Vagina (tissue), 2 donors: ENCODE measurements around the gene LIG3. TPM values are rescaled to one million over a fixed set of nuclear protein-coding genes. Genes with fewer than 3 reads are reported as not detected.

Source experiments
- DNase-seq, 2 donors: peaks; one replicate each; pipeline ENCODE4 v3.0.0-alpha.2; 2017; ENCODE audit errors: extremely low spot score in 2 of 2
- H3K27ac ChIP-seq: fragments of 200-600 bp; sonication (generic); one replicate; pipeline ENCODE4 v1.5.1; 2019
- H3K27me3 ChIP-seq: fragments of 200-600 bp; sonication (generic); one replicate; pipeline ENCODE4 v1.5.1; 2019
- H3K36me3 ChIP-seq, 2 donors: fragments of 200-600 bp; sonication (generic); one replicate each; pipeline ENCODE4 v1.5.1; 2017 to 2019
- H3K4me1 ChIP-seq: fragments of 200-600 bp; sonication (generic); one replicate; pipeline ENCODE4 v1.5.1; 2019
- H3K4me3 ChIP-seq, 2 donors: fragments of 200-600 bp; sonication (generic); 1 replicate in 1 of 2; 2 replicates in 1 of 2; pipeline ENCODE4 v1.5.1; 2016 to 2019
- H3K9me3 ChIP-seq: fragments of 200-600 bp; sonication (generic); one replicate; pipeline ENCODE4 v1.5.1; 2019
- POLR2A ChIP-seq, 2 donors: fragments of 450-650 bp; IDR thresholded peaks; one replicate each; pipeline ENCODE4 v1.6.1; 2017; ENCODE audit warnings: antibody characterized with exemption in 2 of 2, mild to moderate bottlenecking in 2 of 2, moderate library complexity in 2 of 2
- POLR2AphosphoS5 ChIP-seq, 2 donors: sonication (generic); formaldehyde crosslinking; IDR thresholded peaks; one replicate each; pipeline ENCODE4 v1.9.0; 2017; ENCODE audit warnings: antibody characterized with exemption in 2 of 2, mild to moderate bottlenecking in 2 of 2, low read depth in 1 of 2; ENCODE audit not compliant: insufficient read depth in 1 of 2
- intact Hi-C: fragments of 100-400 bp; cut with DNase I; formaldehyde crosslinking; loops from one replicate; pipeline ENCODE4 v1.15.1; 2023
- total RNA-seq: library from RNA; depleted of rRNA; stranded (reverse); fragments of >200 nt; gene quantifications from one replicate; pipeline ENCODE4 v1.2.3, GENCODE V29; 2016
- TF ChIP-seq, protein P1 (sequence below), 3 experiments: fragments of 450-650 bp in 2 of 3; fragments of 200-600 bp in 1 of 3; sonication (generic) in 1 of 3; IDR thresholded peaks; one replicate each; pipeline ENCODE4 v1.5.1; 2017 to 2019; ENCODE audit warnings: antibody characterized with exemption in 3 of 3, mild to moderate bottlenecking in 2 of 3, moderate library complexity in 2 of 3

Gene LIG3
- total RNA-seq, 1 donor from 2014 or later, result 30.0 TPM

DNA sequence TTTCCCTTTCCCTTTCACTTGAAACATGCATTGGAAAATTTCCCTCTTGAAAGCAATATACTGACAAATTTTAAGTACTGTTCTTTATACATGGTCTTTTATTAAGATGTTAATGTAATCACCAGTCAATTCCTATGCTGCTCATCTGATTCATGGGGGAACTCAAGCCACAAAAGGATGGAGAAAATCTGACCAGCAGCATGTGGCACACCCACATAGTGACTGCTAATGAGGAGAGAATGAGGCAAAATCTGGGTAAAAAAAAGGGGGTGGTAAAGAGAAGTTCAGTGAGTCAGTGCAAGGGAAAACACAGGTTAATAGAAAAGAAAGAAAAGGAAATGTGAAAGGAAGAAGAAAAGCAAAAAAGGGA, 71.9 kb downstream of the LIG3 start:
- DNase-seq, result no peak
- H3K36me3 ChIP-seq, result no peaks in the 10 kb centered on the region
- H3K9me3 ChIP-seq, result no peaks in the 10 kb centered on the region
- no peaks in the 10 kb centered on the region for H3K27me3 ChIP-seq
- TF ChIP-seq POLR2AphosphoS5 (IDR thresholded peaks at IDR 0.05; ENCODE audit: insufficient read depth in 1 of 2, low read depth in 1 of 2), result no peak
- TF ChIP-seq, protein P1, sequence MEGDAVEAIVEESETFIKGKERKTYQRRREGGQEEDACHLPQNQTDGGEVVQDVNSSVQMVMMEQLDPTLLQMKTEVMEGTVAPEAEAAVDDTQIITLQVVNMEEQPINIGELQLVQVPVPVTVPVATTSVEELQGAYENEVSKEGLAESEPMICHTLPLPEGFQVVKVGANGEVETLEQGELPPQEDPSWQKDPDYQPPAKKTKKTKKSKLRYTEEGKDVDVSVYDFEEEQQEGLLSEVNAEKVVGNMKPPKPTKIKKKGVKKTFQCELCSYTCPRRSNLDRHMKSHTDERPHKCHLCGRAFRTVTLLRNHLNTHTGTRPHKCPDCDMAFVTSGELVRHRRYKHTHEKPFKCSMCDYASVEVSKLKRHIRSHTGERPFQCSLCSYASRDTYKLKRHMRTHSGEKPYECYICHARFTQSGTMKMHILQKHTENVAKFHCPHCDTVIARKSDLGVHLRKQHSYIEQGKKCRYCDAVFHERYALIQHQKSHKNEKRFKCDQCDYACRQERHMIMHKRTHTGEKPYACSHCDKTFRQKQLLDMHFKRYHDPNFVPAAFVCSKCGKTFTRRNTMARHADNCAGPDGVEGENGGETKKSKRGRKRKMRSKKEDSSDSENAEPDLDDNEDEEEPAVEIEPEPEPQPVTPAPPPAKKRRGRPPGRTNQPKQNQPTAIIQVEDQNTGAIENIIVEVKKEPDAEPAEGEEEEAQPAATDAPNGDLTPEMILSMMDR (IDR thresholded peaks at IDR 0.05), result no peak
- peaks cover 28% of the 10 kb centered on the region for H3K4me1 ChIP-seq
- H3K4me3 ChIP-seq, result no peak overlapping the region
- intact Hi-C loops, result no loop called here
- peak overlapping the region; percentile 8 for H3K27ac ChIP-seq

DNA sequence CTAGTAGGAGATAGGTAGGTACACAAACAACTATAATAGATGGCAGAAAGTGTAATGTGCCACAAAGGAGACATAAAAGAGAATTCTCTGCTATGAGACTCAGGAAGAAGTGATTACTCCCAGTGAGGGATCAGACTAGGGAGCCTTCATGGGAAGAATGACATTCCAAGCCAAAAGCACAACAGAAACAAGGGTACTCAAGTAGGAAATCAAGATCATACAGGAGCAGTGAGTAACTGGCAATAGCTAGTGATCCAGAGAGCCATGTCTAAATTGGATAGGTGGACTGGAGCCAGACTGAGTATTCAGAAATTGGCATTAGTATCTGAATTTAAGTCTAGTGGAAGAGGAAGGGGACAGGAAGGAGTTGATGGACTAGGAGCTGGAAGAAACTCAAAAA, 72.5 kb downstream of the LIG3 start:
- DNase-seq, result no peak
- H3K27me3 ChIP-seq, result no peaks in the 10 kb centered on the region
- H3K27ac ChIP-seq, result no peak overlapping the region
- intact Hi-C loops, result no loop called here
- no peaks in the 10 kb centered on the region for H3K36me3 ChIP-seq
- peaks cover 28% of the 10 kb centered on the region for H3K4me1 ChIP-seq
- no peak overlapping the region for H3K4me3 ChIP-seq
- TF ChIP-seq POLR2AphosphoS5 (IDR thresholded peaks at IDR 0.05; ENCODE audit: insufficient read depth in 1 of 2, low read depth in 1 of 2) (no peak), POLR2A (IDR thresholded peaks at IDR 0.05) (no peak)
- TF ChIP-seq, protein P1 (IDR thresholded peaks at IDR 0.05), result no peak
- H3K9me3 ChIP-seq, result no peaks in the 10 kb centered on the region

DNA sequence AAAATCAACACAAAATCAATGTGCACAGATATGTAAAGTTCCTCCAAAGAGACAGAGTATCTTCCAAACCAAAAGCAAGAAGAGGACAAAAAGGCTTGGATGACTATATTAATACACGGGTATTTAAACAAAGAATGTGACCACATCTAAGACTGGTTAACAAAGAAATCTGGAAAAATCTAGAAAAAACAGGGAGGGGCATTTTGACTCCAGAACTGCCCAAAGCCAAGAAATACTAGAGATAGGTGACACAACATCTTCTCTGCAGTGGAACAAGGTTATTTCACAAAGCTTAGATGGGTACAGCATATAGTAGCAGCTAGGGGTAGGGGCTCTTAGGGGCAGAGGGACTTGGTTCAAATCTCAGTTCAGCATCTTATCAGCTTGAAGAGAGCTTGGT, 72.9 kb downstream of the LIG3 start:
- Histone ChIP-seq H3K9me3 (no peaks in the 10 kb centered on the region), H3K4me3 (no peak overlapping the region), H3K4me1 (peaks cover 28% of the 10 kb centered on the region), H3K27me3 (no peaks in the 10 kb centered on the region), H3K27ac (no peak overlapping the region), H3K36me3 (no peaks in the 10 kb centered on the region)
- DNase-seq, result no peak
- TF ChIP-seq POLR2AphosphoS5 (IDR thresholded peaks at IDR 0.05; ENCODE audit: insufficient read depth in 1 of 2, low read depth in 1 of 2) (no peak), POLR2A (IDR thresholded peaks at IDR 0.05) (no peak)
- TF ChIP-seq, protein P1 (IDR thresholded peaks at IDR 0.05), result no peak
- intact Hi-C loops, result no loop called here

DNA sequence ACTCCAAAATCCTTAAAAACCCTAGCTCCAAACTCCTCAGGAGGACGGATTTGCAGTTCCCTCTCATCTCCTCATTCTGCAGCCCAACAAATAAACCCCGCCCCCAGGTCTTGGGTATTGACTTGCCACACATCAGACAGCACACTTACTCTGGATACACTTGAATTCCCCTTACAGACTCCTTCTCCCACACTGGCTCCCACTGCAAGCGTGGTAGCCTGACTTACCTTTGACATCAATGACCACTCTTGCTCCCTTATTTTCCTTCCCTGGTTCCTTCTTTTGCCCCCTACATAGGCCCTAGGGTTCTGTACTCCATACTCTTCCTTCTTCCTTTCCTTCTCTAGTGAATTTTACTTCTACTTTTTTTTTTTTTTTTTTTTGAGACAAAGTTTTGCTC, 75.7 kb downstream of the LIG3 start:
- Histone ChIP-seq H3K9me3 (no peaks in the 10 kb centered on the region), H3K36me3 (no peaks in the 10 kb centered on the region), H3K4me3 (no peak overlapping the region), H3K27ac (no peak overlapping the region), H3K27me3 (no peaks in the 10 kb centered on the region), H3K4me1 (peaks cover 21% of the 10 kb centered on the region)
- no peak for DNase-seq
- intact Hi-C loops, result no loop called here
- TF ChIP-seq, protein P1 (IDR thresholded peaks at IDR 0.05), result no peak
- TF ChIP-seq POLR2AphosphoS5 (IDR thresholded peaks at IDR 0.05; ENCODE audit: insufficient read depth in 1 of 2, low read depth in 1 of 2), result no peak
- TF ChIP-seq POLR2A (IDR thresholded peaks at IDR 0.05), result no peak

DNA sequence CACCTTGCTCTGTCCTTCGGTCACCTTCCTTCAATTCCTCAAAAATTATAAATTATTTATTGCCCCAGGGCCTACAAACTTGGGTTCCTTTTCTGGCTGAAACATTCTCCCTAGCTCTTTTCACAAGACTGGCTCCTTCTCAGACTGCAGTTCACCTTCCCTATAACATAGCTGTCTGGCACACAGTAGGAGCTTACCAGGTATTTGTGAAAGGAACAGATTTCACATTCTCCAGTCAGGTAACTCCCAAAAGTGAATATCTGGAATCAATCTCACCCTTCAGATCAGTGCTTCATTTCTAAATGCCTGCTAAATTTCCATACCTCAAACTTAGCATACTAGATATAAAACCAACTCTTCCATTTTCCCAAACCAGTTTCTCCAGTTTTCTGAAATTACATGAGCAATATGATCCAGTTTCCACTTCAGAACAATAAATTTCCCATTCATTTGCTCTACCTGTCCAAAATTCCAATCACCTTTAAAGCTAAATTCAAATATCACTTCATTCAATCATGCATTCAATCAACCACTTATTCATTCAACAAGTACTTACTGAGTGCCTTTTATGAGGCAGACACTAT, 77.1 kb downstream of the LIG3 start:
- intact Hi-C loops, result no loop called here
- no peak for DNase-seq
- H3K27ac ChIP-seq, result no peak overlapping the region
- H3K36me3 ChIP-seq, result no peaks in the 10 kb centered on the region
- no peak overlapping the region for H3K4me3 ChIP-seq
- no peaks in the 10 kb centered on the region for H3K27me3 ChIP-seq
- no peaks in the 10 kb centered on the region for H3K9me3 ChIP-seq
- peaks cover 12% of the 10 kb centered on the region for H3K4me1 ChIP-seq
- TF ChIP-seq POLR2A (IDR thresholded peaks at IDR 0.05) (no peak), POLR2AphosphoS5 (IDR thresholded peaks at IDR 0.05; ENCODE audit: insufficient read depth in 1 of 2, low read depth in 1 of 2) (no peak)
- TF ChIP-seq, protein P1 (IDR thresholded peaks at IDR 0.05), result no peak

Other genes with a start within 250 kb of the LIG3 start
- gene CCT6B, start 19.1 kb upstream of the LIG3 start, total RNA-seq, result 1.7 TPM
- 7.6 TPM for gene ZNF830, start 19.0 kb upstream of the LIG3 start, total RNA-seq
- 25.3 TPM for gene RFFL, start 83.2 kb downstream of the LIG3 start, total RNA-seq
- 5.2 TPM for gene RAD51D, start 139.3 kb downstream of the LIG3 start, total RNA-seq
- not detected for gene FNDC8, start 141.1 kb downstream of the LIG3 start, total RNA-seq
- 25.8 TPM for gene NLE1, start 161.8 kb downstream of the LIG3 start, total RNA-seq
- gene UNC45B, start 167.3 kb downstream of the LIG3 start, total RNA-seq, result not detected
- gene SLC35G3, start 213.9 kb downstream of the LIG3 start, total RNA-seq, result not detected